SH-SY5Y (cell line): ENCODE measurements around the gene BICD2.

Experiments
- GATA2 ChIP-seq: IDR thresholded peaks from 2 replicates; pipeline ENCODE4 v1.6.1; 2011; ENCODE audit warnings: mild to moderate bottlenecking, low read depth, low read length
- GATA3 ChIP-seq: IDR thresholded peaks from 2 replicates; pipeline ENCODE4 v1.6.1; 2011; ENCODE audit warnings: low read depth, mild to moderate bottlenecking, low read length, moderate library complexity

- TF ChIP-seq GATA2, result no peak
- TF ChIP-seq GATA3, result no peak
Observed at GRCh38 chr9:92665836-92666235, 98.8 kb downstream of the BICD2 start.
